ENCODE results near the gene TMEM174.

Gene TMEM174

GRCh38 chr5:73172951-73173350, at the start of gene TMEM174:
Gene TMEM174 (plus strand): TSS chr5:73173193. CDS start chr5:73173244, 51 bp downstream.
- DNase-seq = no peak

- no peak for DNase-seq
These were observed 47.7 kb upstream of the TMEM174 start for GRCh38 chr5:73125289-73125688.

GRCh38 chr5:73126381-73126780, 46.6 kb upstream of the TMEM174 start:
- no peak for DNase-seq

- no peak for DNase-seq
These were observed 46.0 kb upstream of the TMEM174 start for GRCh38 chr5:73126957-73127356.

- no peak for DNase-seq
These were observed 43.9 kb upstream of the TMEM174 start for GRCh38 chr5:73129143-73129542.

GRCh38 chr5:73130811-73131210, 42.2 kb upstream of the TMEM174 start:
- peak; percentile 62 for DNase-seq

GRCh38 chr5:73131711-73132425, 41.1 kb upstream of the TMEM174 start:
- DNase-seq = no peak

- DNase-seq = no peak
These were observed 40.2 kb upstream of the TMEM174 start for GRCh38 chr5:73132759-73133158.

- DNase-seq = no peak
These were observed 38.0 kb upstream of the TMEM174 start for GRCh38 chr5:73135021-73135420.

- DNase-seq = no peak
These were observed 37.5 kb upstream of the TMEM174 start for GRCh38 chr5:73135429-73136054.

GRCh38 chr5:73136055-73136562, 36.9 kb upstream of the TMEM174 start:
- DNase-seq = peak; percentile 32

- no peak for DNase-seq
These were observed 35.1 kb upstream of the TMEM174 start for GRCh38 chr5:73137563-73138530.

GRCh38 chr5:73139485-73139884, 33.5 kb upstream of the TMEM174 start:
- DNase-seq = no peak

GRCh38 chr5:73140801-73141200, 32.2 kb upstream of the TMEM174 start:
- DNase-seq = no peak

- DNase-seq = no peak
These were observed 31.0 kb upstream of the TMEM174 start for GRCh38 chr5:73142035-73142434.

GRCh38 chr5:73143716-73144115, 29.3 kb upstream of the TMEM174 start:
- no peak for DNase-seq

GRCh38 chr5:73149540-73149939, 23.5 kb upstream of the TMEM174 start:
- DNase-seq = no peak

- no peak for DNase-seq
These were observed 22.1 kb upstream of the TMEM174 start for GRCh38 chr5:73150876-73151275.

GRCh38 chr5:73151766-73152410, 21.1 kb upstream of the TMEM174 start:
- no peak for DNase-seq

- DNase-seq = no peak
These were observed 20.3 kb upstream of the TMEM174 start for GRCh38 chr5:73152411-73153388.

GRCh38 chr5:73153513-73153912, 19.5 kb upstream of the TMEM174 start:
- no peak for DNase-seq

Measured in NCI-H226 (cell line).